Right lobe of liver (tissue), 4 donors: Measurements from ENCODE around the gene BPIFB4.

Source experiments
- POLR2A ChIP-seq: fragments of 450-650 bp; IDR thresholded peaks from one replicate; pipeline ENCODE4 v1.6.1; 2017; ENCODE audit warnings: antibody characterized with exemption, mild to moderate bottlenecking
- TF ChIP-seq, protein P1 (sequence below), 4 donors: fragments of 200-600 bp in 3 of 4; fragments of 450-650 bp in 1 of 4; IDR thresholded peaks; one replicate each; pipeline versions ENCODE4 v1.5.1 to v1.8.0; 2016 to 2022; ENCODE audit warnings: antibody characterized with exemption in 4 of 4, mild to moderate bottlenecking in 2 of 4
- donor health status: DM: no; HTN: no; CAD: no.
- donor health status: DM: no; HTN: no; CAD: no.
- donor health status: DM: no; HTN: yes; CAD: no.

GRCh38 chr20:33062105-33062824, 17.2 kb upstream of the BPIFB4 start:
- TF ChIP-seq, protein P1, sequence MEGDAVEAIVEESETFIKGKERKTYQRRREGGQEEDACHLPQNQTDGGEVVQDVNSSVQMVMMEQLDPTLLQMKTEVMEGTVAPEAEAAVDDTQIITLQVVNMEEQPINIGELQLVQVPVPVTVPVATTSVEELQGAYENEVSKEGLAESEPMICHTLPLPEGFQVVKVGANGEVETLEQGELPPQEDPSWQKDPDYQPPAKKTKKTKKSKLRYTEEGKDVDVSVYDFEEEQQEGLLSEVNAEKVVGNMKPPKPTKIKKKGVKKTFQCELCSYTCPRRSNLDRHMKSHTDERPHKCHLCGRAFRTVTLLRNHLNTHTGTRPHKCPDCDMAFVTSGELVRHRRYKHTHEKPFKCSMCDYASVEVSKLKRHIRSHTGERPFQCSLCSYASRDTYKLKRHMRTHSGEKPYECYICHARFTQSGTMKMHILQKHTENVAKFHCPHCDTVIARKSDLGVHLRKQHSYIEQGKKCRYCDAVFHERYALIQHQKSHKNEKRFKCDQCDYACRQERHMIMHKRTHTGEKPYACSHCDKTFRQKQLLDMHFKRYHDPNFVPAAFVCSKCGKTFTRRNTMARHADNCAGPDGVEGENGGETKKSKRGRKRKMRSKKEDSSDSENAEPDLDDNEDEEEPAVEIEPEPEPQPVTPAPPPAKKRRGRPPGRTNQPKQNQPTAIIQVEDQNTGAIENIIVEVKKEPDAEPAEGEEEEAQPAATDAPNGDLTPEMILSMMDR (IDR thresholded peaks at IDR 0.05) = no peak
- no peak for TF ChIP-seq POLR2A
